Heart left ventricle (tissue), 13 donors: ENCODE data around the gene TNNC2.

Experiments used
- POLR2A ChIP-seq, 2 donors: fragments of 450-650 bp; IDR thresholded peaks; one replicate each; pipeline ENCODE4 v1.6.1; 2017; ENCODE audit warnings: antibody characterized with exemption in 2 of 2, mild to moderate bottlenecking in 2 of 2, moderate library complexity in 2 of 2
- TF ChIP-seq, protein P1 (sequence below), 12 donors: fragments of 200-600 bp; sonication (generic) in 4 of 12; IDR thresholded peaks; one replicate each; pipeline versions ENCODE4 v1.5.0 to v1.8.0; 2018 to 2022; ENCODE audit warnings: antibody characterized with exemption in 12 of 12, mild to moderate bottlenecking in 5 of 12
- donor health status: ischemic (EF 13 %, LVEDD 7.1; RV severe dilation, severe dysfunction).
- donor health status: DM: no; HTN: yes; CAD: no.
- donor health status: DM: no; HTN: no; CAD: no.
- donor health status: ischemic (EF 25% LVEDD 6.9; RV normal size, moderate dysfunction).
- donor health status: ischemic (EF 25% LVEDD 5.7; RV mildly dilated, moderate dysfunction).
- donor health status: ischemic (EF 35%, LVEDD 5.7; RV mildly dilated, moderate dysfunction).
- donor health status: nonischemic (EF 11% LVEDD 7.7; RV severe dilation, severe dysfunction).
- donor health status: DM: yes; HTN: yes; CAD: no.
- donor health status: PGD.
- donor health status: ischemic (EF 29% LVEDD 5.4; RV normal size, mild dysfunction).
- donor health status: nonischemic (EF 23%, LVEDD 6.1; RV moderate dilation, normal function).

DNA sequence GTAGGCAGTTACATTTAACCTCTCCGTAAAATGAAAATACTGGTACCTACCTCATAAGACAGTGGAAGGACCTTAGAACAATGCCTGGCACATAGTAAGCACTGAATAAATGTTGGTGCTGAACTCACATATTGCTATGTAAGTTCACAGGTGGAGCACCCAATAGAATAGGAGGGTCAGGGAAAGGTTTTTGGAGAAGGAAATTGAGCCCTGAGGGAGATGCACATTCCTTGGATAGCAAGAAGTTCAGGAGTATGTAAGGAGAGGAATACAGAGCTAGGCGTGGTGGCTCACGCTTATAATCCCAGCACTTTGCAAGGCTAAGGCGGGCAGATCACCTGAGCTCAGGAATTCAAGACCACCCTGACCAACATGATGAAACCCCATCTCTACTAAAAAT lies 7.6 kb downstream of the TNNC2 start:
- TF ChIP-seq, protein P1, sequence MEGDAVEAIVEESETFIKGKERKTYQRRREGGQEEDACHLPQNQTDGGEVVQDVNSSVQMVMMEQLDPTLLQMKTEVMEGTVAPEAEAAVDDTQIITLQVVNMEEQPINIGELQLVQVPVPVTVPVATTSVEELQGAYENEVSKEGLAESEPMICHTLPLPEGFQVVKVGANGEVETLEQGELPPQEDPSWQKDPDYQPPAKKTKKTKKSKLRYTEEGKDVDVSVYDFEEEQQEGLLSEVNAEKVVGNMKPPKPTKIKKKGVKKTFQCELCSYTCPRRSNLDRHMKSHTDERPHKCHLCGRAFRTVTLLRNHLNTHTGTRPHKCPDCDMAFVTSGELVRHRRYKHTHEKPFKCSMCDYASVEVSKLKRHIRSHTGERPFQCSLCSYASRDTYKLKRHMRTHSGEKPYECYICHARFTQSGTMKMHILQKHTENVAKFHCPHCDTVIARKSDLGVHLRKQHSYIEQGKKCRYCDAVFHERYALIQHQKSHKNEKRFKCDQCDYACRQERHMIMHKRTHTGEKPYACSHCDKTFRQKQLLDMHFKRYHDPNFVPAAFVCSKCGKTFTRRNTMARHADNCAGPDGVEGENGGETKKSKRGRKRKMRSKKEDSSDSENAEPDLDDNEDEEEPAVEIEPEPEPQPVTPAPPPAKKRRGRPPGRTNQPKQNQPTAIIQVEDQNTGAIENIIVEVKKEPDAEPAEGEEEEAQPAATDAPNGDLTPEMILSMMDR (IDR thresholded peaks at IDR 0.05) = no peak
- no peak for TF ChIP-seq POLR2A (IDR thresholded peaks at IDR 0.05)
